A673 (cell line): Measurements from ENCODE around the gene PRKCB. TPM values are rescaled to one million over a fixed set of nuclear protein-coding genes. Genes with fewer than 3 reads are reported as not detected.

Experiments
- BruUV-seq: library from RNA; stranded (reverse); fragments of 400-500 nt; replicated peaks from 2 replicates; lab custom pipeline; 2021; lab: Mats Ljungman, UMichigan
- CTCF ChIA-PET: fragments of 300-600 bp; sonication (Branson Sonifier 250); formaldehyde crosslinking; loops from one replicate; lab custom pipeline; 2022; ENCODE audit warnings: antibody characterized with exemption; lab: Charles Lee
- POLR2A ChIA-PET: fragments of 300-600 bp; sonication (Branson Sonifier 250); formaldehyde crosslinking; loops from one replicate; lab custom pipeline; 2022; ENCODE audit warnings: antibody characterized with exemption; ENCODE audit not compliant: low non-redundant PET; lab: Charles Lee
- DNase-seq: peaks from one replicate; pipeline ENCODE4 v3.0.0-alpha.2; 2015; ENCODE audit warnings: low spot score
- H3K27ac ChIP-seq: fragments of 200-600 bp; sonication (generic); 2 replicates; pipeline ENCODE4 v1.5.1; 2016; ENCODE audit warnings: mixed run types, low read depth, mild to moderate bottlenecking, mixed read lengths, antibody characterized with exemption, low read length; ENCODE audit not compliant: poor library complexity, severe bottlenecking
- H3K27me3 ChIP-seq: fragments of 200-600 bp; sonication (generic); replicated peaks from 2 replicates; pipeline ENCODE4 v1.6.1; 2017; ENCODE audit warnings: mixed run types, low read depth, mild to moderate bottlenecking, mixed read lengths, antibody characterized with exemption, low read length; ENCODE audit not compliant: insufficient read depth, poor library complexity
- H3K36me3 ChIP-seq: fragments of 200-600 bp; sonication (generic); 2 replicates; pipeline ENCODE4 v1.6.1; 2016; ENCODE audit warnings: mixed run types, mild to moderate bottlenecking, mixed read lengths, antibody characterized with exemption, low read length; ENCODE audit not compliant: insufficient read depth, poor library complexity, severe bottlenecking
- H3K4me1 ChIP-seq: fragments of 200-600 bp; sonication (generic); 2 replicates; pipeline ENCODE4 v1.6.1; 2017; ENCODE audit warnings: mixed run types, mild to moderate bottlenecking, mixed read lengths, antibody characterized with exemption, low read length; ENCODE audit not compliant: insufficient read depth, poor library complexity, severe bottlenecking
- H3K4me3 ChIP-seq: fragments of 200-600 bp; sonication (generic); 2 replicates; pipeline ENCODE4 v1.5.1; 2016; ENCODE audit warnings: low read depth, mixed run types, mild to moderate bottlenecking, mixed read lengths, low read length; ENCODE audit not compliant: poor library complexity, severe bottlenecking
- H3K9me3 ChIP-seq: fragments of 200-600 bp; sonication (generic); 2 replicates; pipeline ENCODE4 v1.6.1; 2016; ENCODE audit warnings: mixed run types, low read depth, mild to moderate bottlenecking, mixed read lengths, antibody characterized with exemption, low read length; ENCODE audit not compliant: poor library complexity, severe bottlenecking
- CTCF ChIP-seq: fragments of 300-800, 200-600 bp; sonication (generic); conservative IDR thresholded peaks from 2 replicates; pipeline ENCODE4 v1.5.1; 2017; ENCODE audit warnings: low read depth, mild to moderate bottlenecking, antibody characterized with exemption, low read length, moderate library complexity, mixed read lengths
- EZH2 ChIP-seq: fragments of 200-600 bp; sonication (generic); IDR thresholded peaks from 2 replicates; pipeline ENCODE4 v1.6.1; 2017; ENCODE audit warnings: borderline replicate concordance, low read depth, mild to moderate bottlenecking, mixed read lengths, antibody characterized with exemption, low read length; ENCODE audit not compliant: poor library complexity, severe bottlenecking
- intact Hi-C: fragments of 100-400 bp; cut with micrococcal nuclease; formaldehyde crosslinking; loops from one replicate; pipeline ENCODE4 v1.10.0; 2022; ENCODE audit not compliant: unreplicated experiment
- total RNA-seq: library from RNA; stranded (reverse); gene quantifications from 2 replicates; pipeline ENCODE4 v1.2.3, GENCODE V29; 2021

The PRKCB gene
- total RNA-seq, 1 experiment from 2014 or later: 171 TPM

- ChIA-PET POLR2A (no interaction called here), CTCF (interaction anchor here (1.1 kb wide), 1 partner anchor 17 kb away, joined by 3 read pairs; no protein-coding TSS in a partner anchor)
- Histone ChIP-seq H3K9me3 (peaks cover 10% of the 10 kb centered on the region), H3K27ac (no peak overlapping the region), H3K4me1 (peaks cover 41% of the 10 kb centered on the region), H3K27me3 (no peaks in the 10 kb centered on the region), H3K4me3 (no peak overlapping the region), H3K36me3 (peaks cover 2% of the 10 kb centered on the region)
- TF ChIP-seq CTCF: no peak
- TF ChIP-seq EZH2: no peak
- BruUV-seq: no TSS peak
- intact Hi-C loops: no loop called here
- peak; percentile 54 for DNase-seq
Observed at GRCh38 chr16:24088767-24089166, 253.0 kb downstream of the PRKCB start.

GRCh38 chr16:24091125-24091524, 255.3 kb downstream of the PRKCB start:
- no peaks in the 10 kb centered on the region for H3K27me3 ChIP-seq
- intact Hi-C loops: no loop called here
- POLR2A ChIA-PET: no interaction called here
- peaks cover 10% of the 10 kb centered on the region for H3K9me3 ChIP-seq
- no peak overlapping the region for H3K27ac ChIP-seq
- CTCF ChIA-PET: no interaction called here
- H3K36me3 ChIP-seq: peaks cover 22% of the 10 kb centered on the region
- no TSS peak for BruUV-seq
- DNase-seq: no peak
- H3K4me3 ChIP-seq: no peak overlapping the region
- no peak for TF ChIP-seq CTCF
- no peak for TF ChIP-seq EZH2
- peaks cover 27% of the 10 kb centered on the region for H3K4me1 ChIP-seq

GRCh38 chr16:24093049-24093448, 257.3 kb downstream of the PRKCB start:
- Histone ChIP-seq H3K27me3 (no peaks in the 10 kb centered on the region), H3K9me3 (peaks cover 10% of the 10 kb centered on the region), H3K36me3 (peaks cover 22% of the 10 kb centered on the region), H3K27ac (no peak overlapping the region), H3K4me1 (peaks cover 11% of the 10 kb centered on the region), H3K4me3 (no peak overlapping the region)
- no TSS peak for BruUV-seq
- DNase-seq: no peak
- intact Hi-C loops: no loop called here
- POLR2A ChIA-PET: no interaction called here
- CTCF ChIA-PET: no interaction called here
- TF ChIP-seq CTCF (no peak), EZH2 (no peak)
